HG03108 (cell line): ENCODE results near the gene FOXP1.

Experiments used
- ATAC-seq: cut with Tn5 transposase; IDR thresholded peaks from one replicate; pipeline ENCODE4 v1.9.1; 2021; ENCODE audit warnings: moderate library complexity; ENCODE audit not compliant: unreplicated experiment

Gene FOXP1

GRCh38 chr3:71583566-71584393 lies at the start of gene FOXP1:
TSS of gene FOXP1 (minus strand) at chr3:71583728. CDS start at chr3:71198381, 385,347 bp downstream.
- no peak for ATAC-seq

GRCh38 chr3:71629711-71630110 lies 46.2 kb upstream of the FOXP1 start:
- no peak for ATAC-seq

GRCh38 chr3:71629289-71629688 lies 45.8 kb upstream of the FOXP1 start:
- no peak for ATAC-seq

- no peak for ATAC-seq
These were observed 45.0 kb upstream of the FOXP1 start for GRCh38 chr3:71628522-71628921.

GRCh38 chr3:71625676-71626075 lies 42.1 kb upstream of the FOXP1 start:
- no peak for ATAC-seq

DNA sequence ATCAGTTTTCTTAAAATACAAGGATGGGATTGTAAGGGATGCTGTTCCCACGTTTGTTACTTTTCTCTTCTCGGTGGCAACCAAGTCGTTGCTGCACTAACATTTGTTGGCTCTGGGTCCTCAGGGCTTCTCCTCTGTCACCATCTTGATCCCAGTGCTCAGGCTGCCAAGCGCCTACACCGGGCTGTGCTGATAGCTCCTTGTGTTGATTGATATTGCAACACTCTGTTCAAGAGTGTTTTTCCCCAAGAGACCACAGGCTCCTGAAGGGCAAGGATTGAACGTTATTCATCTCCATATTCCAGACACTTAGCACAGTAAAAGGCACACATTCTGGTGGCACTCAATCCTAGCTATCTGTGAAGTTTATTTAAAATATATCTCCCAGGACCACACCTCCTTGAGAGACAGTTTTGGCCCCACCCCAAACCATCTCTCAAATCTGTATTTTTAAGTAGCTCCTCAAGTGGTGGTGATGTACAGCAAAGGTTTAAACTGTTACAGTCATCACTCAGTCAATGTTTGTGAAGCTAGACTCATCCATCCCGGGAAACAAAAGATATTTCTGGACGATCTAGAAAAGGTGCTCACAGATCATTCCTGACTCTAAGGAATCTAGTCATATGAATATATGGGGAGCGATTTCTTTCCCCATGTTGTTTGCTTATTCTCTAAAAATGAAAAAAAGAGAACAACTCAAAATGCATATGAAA lies 38.5 kb upstream of the FOXP1 start:
- no peak for ATAC-seq

DNA sequence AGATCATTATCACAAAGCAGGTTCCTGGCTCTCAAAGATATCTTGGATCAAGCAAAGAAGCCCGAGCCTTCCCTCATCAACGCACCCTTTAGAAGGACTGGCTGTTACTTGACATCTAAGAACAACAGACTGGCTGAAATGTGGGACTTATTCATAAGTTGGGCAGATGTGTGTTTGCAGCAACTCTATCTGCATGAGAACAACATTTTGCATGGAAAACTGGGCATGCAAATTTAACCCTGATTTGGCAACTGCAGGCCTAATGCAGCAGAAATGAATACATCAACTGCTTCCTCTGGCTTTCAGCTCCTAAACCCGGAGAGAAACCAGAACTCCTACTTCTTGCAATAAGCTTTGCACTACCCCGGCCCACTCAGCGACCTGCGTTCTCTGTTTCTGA lies 35.0 kb upstream of the FOXP1 start:
- no peak for ATAC-seq

DNA sequence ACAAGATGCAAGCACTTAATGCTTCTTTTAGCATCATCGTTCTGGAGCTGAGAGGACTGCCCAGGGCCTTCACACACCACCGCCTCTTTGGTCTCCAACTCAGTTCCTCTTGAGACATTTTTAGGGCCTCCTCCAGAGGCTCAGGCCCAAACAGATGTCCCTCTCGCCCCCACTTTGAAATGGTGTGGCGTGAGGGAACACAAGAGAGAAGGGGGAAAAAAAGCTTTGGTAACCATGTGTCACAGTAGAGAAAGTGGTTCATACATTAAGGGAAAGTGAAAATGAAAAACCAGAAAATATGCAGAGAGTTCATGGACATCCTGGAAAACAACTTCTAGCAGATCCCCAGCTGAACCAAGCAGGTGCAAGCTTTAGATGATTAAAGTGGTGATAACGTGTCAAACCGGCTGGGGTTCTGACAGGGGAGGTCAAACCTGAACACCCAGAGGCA lies 33.1 kb upstream of the FOXP1 start:
- ATAC-seq: no peak

GRCh38 chr3:71614869-71615268 lies 31.3 kb upstream of the FOXP1 start:
- ATAC-seq: no peak

DNA sequence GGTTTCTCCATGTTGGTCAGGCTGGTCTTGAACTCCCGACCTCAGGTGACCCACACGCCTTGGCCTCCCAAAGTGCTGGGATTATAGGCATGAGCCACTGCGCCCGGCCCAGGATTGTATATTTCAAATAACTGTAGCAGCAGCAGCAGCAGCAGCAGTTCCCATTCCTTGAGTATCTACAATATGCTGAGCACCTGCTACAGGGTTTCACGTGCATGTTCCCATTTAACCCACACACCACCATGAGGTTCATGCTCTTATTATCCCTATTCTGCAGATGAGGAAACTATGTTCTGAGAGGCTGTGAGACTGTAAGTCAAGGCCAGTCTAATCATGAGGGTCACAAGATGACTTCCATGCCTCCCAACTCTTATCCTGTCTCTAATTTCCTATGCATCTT lies 30.9 kb upstream of the FOXP1 start:
- ATAC-seq: no peak

DNA sequence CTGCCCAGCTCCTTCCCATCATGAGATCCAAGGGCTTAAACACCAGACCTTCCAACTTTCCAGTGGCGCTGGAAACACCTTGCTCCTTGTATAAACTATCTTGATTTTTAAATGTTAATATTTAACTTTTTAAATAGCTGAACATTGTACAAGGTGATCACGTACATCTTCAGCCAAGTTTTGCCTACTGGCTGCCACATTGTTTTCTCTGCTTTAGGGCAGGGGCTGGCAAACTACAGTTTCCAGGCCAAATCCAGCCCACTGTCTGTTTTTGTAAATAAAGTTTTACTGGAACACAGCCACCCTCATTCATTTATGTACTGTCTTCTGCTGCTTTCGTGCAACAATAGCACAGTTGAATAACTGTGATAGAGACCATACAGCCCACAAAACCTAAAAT lies 27.6 kb upstream of the FOXP1 start:
- no peak for ATAC-seq

GRCh38 chr3:71607364-71607763 lies 23.8 kb upstream of the FOXP1 start:
- ATAC-seq: no peak

DNA sequence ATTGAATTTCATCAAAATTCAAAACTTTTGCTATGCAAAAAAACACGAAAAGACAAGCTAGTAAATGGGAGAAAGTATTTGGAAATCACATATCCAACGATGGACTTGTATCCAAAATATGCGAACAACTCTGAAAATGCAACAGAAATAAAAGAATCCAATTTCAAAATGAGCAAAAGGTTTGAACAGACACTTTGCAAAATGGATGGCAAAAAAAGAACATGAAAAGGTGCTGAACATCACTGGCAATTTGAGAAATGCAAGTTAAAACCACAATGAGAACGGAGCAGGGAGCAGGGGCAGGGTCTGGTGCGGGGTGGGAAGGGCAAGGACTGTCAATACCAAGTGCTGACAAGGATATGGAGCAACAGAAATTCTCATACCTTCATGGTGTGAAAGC lies 23.1 kb upstream of the FOXP1 start:
- ATAC-seq: no peak

DNA sequence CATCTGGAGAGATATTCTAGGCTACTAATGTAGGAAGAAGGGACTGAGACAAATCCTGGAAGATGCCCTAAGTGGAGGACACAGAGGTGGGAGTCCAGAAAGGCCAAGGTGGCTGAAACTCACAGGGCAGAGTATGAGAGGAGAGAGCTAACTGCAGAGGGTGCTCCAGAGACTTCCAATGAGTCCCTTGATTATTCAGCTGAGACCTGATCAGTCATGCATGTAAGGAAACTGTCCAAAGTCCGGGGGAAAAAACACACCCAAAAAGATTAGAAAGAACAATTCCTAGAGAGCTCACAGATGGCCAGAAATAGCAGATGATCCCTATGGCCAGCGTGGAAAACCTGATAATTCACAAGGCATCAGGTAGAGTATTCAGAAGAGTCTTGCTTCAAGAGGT lies 18.7 kb upstream of the FOXP1 start:
- no peak for ATAC-seq

- ATAC-seq: no peak
These were observed 18.3 kb upstream of the FOXP1 start for GRCh38 chr3:71601811-71602210.

- ATAC-seq: no peak
These were observed 17.2 kb upstream of the FOXP1 start for GRCh38 chr3:71600646-71601288.

DNA sequence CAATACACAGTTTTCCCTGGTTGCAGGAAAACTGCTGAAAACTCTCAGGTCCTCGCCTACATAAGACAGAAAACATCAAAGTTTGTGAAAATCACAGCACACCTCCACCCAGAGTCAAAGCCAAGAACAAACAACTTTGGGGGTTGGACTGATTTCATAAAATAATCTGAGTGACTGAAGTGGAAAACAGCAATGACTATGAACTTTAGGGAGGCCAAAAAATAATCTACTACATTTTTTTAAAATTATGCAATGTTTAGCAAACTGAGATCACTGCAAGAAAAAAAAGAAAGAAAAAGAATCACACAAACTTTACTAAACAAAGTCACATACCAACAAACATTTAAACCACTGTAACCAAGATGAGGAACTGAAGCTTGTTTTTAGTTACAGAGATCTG lies 15.9 kb upstream of the FOXP1 start:
- no peak for ATAC-seq

DNA sequence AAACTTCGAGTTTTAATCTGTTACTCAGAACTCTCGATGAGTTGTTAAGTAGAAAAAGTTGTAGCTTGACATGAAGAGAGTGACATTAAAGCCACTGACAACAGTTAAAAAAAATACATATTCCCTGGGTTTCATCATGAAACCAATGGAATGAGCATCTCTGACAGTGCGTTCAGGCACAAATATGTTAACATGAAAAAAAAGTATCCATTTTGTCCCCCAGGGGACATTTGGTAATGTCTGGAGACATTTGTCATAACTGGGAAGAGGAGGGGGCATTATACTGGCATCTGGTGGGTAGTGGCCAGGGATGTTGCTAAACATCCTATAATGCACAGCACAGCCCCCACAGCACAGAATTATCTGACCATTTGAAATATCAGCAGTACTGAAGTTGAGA lies 14.8 kb upstream of the FOXP1 start:
- ATAC-seq: no peak

- no peak for ATAC-seq
These were observed 13.8 kb upstream of the FOXP1 start for GRCh38 chr3:71597286-71597685.

- no peak for ATAC-seq
These were observed 9.6 kb upstream of the FOXP1 start for GRCh38 chr3:71593106-71593505.

DNA sequence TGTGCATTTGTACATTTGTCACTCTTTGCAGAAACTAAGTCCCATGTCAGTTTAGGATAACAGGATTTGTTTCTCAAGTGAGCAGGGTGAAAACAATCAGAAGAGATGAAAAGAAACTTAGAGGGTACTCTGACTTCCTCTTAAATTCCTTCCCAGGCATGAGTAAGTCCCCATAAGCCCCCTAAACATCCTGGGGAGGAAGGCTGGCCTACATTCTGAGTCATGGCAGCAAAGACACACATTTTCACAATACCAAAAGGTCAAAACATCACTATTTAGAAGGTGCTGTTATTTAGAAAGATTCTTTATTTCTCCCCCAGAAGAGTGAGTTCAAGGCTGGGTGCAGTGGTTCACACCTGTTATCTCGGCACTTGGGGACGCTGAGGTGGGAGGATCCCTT lies 7.6 kb upstream of the FOXP1 start:
- ATAC-seq: no peak

DNA sequence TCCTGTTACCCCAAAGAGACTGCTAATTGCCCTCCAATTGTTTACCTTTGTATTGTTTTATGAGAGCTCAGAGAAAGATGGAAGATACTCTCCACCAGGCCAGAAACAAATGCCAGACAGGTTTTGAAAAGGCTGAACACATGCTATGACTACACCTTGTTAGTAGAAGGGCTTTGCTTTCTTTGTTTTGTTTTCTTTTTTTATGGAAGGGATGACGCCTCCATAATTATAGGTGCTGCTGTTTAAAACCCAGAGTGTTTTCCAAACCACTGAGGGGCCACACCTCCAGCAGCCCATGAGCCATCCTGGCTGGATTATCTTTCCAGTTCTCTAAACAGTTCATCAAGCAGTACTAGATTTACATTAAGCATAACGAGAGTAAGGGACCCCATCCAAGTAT lies 5.6 kb upstream of the FOXP1 start:
- no peak for ATAC-seq
